Measurements from ENCODE around the gene DCST1.

- TF ChIP-seq EZH2 (IDR thresholded peaks at IDR 0.05; ENCODE audit: borderline replicate concordance, insufficient read depth, low read depth, low read length, poor library complexity, severe bottlenecking) (no peak), CTCF (IDR thresholded peaks at IDR 0.05) (no peak)
Measured at GRCh38 chr1:155060736-155061135, 27.1 kb downstream of the DCST1 start.

Measured in B cell (primary cell).